BJ (cell line): ENCODE data around the gene SLC25A36. TPM values are rescaled to one million over a fixed set of nuclear protein-coding genes. Genes with fewer than 3 reads are reported as not detected.

Source experiments
- CTCF ChIA-PET: fragments of 350-600 bp; formaldehyde crosslinking; extraction: SDS; loops from one replicate; lab custom pipeline; 2021; ENCODE audit warnings: antibody characterized with exemption, inconsistent platforms; lab: Yijun Ruan, JAX
- POLR2A ChIA-PET: fragments of 300-600 bp; sonication (Branson Sonifier 250); formaldehyde crosslinking; extraction: SDS; loops from one replicate; lab custom pipeline; 2021; ENCODE audit warnings: antibody characterized with exemption; lab: Charles Lee
- DNase-seq: peaks from one replicate; pipeline ENCODE4 v3.0.0-alpha.2; 2011; ENCODE audit warnings: low read depth
- H3K27me3 ChIP-seq: 2 replicates; pipeline ENCODE4 v1.6.0; 2011; ENCODE audit warnings: low read length; ENCODE audit not compliant: control insufficient read depth, insufficient read depth
- H3K36me3 ChIP-seq: 2 replicates; pipeline ENCODE4 v1.5.1; 2011; ENCODE audit warnings: low read length; ENCODE audit not compliant: control insufficient read depth, insufficient read depth
- H3K4me3 ChIP-seq: 2 replicates; pipeline ENCODE4 v1.5.1; 2011; ENCODE audit warnings: low read depth, mild to moderate bottlenecking, control low read depth, low read length
- CTCF ChIP-seq: IDR thresholded peaks from 2 replicates; pipeline ENCODE4 v1.5.1; 2011; ENCODE audit warnings: low read depth, mild to moderate bottlenecking, control low read depth, inconsistent platforms, low read length, moderate library complexity; ENCODE audit not compliant: insufficient read depth
- polyA minus RNA-seq: library from RNA; depleted of rRNA, polyadenylated mRNA; stranded (reverse); fragments of >200 nt; gene quantifications from 2 replicates; pipeline ENCODE4 v1.2.3, GENCODE V29; 2011; rRNA and poly(A)+ RNA removed
- polyA plus RNA-seq: library from polyadenylated mRNA; depleted of rRNA; stranded (reverse); fragments of >200 nt; gene quantifications from 2 replicates; pipeline ENCODE4 v1.2.3, GENCODE V29; 2011; rRNA removed

Gene SLC25A36
- polyA plus RNA-seq, result 32.0 and 64.1 TPM in 2 replicates
- 24.0 and 25.9 TPM in 2 replicates for polyA minus RNA-seq

GRCh38 chr3:140941434-140942220 lies at the start of gene SLC25A36:
SLC25A36 (plus strand) TSS chr3:140941836; CDS start chr3:140942055, 219 bp downstream.
- DNase-seq, result peak; percentile 77
- POLR2A ChIA-PET, result no interaction called here
- CTCF ChIA-PET, result interaction anchor here (1.4 kb wide), 1 partner anchor 12 kb away, joined by 4 read pairs; no protein-coding TSS in a partner anchor

GRCh38 chr3:140896997-140897396 lies 44.6 kb upstream of the SLC25A36 start:
- no peak for TF ChIP-seq CTCF
- H3K27me3 ChIP-seq, result no peaks in the 10 kb centered on the region
- DNase-seq, result no peak
- H3K36me3 ChIP-seq, result no peaks in the 10 kb centered on the region
- POLR2A ChIA-PET, result no interaction called here
- H3K4me3 ChIP-seq, result no peak overlapping the region
- CTCF ChIA-PET, result interaction anchor here (1.2 to 2.4 kb wide), 4 partner anchors 15 to 209 kb away, joined by 4 to 8 read pairs (median 5); no protein-coding TSS in a partner anchor

More at GRCh38 chr3:140941434-140942220, at the start of gene SLC25A36:
- TF ChIP-seq CTCF, result no peak
- H3K4me3 ChIP-seq, result peak within 1 kb of the TSS; percentile 95
- H3K36me3 ChIP-seq, result no peaks in the 10 kb centered on the region
- H3K27me3 ChIP-seq, result no peaks in the 10 kb centered on the region; the same call in 1 of the 2 replicates

- Histone ChIP-seq H3K36me3 (no peaks in the 10 kb centered on the region), H3K27me3 (no peaks in the 10 kb centered on the region), H3K4me3 (no peak overlapping the region)
- peak; percentile 60 for DNase-seq
- CTCF ChIA-PET, result interaction anchor here (0.6 to 2.4 kb wide), 18 partner anchors 13 to 294 kb away, joined by 3 to 10 read pairs (median 3); no protein-coding TSS in a partner anchor
- POLR2A ChIA-PET, result no interaction called here
- TF ChIP-seq CTCF, result peak; percentile 60
These were observed 43.1 kb upstream of the SLC25A36 start for GRCh38 chr3:140898340-140899180.

- H3K27me3 ChIP-seq, result no peaks in the 10 kb centered on the region
- DNase-seq, result no peak
- no peak for TF ChIP-seq CTCF
- ChIA-PET CTCF (interaction anchor here (1.0 to 2.4 kb wide), 6 partner anchors 13 to 291 kb away, joined by 3 to 8 read pairs (median 3); no protein-coding TSS in a partner anchor), POLR2A (no interaction called here)
- no peaks in the 10 kb centered on the region for H3K36me3 ChIP-seq
- H3K4me3 ChIP-seq, result no peak overlapping the region
These were observed 42.3 kb upstream of the SLC25A36 start for GRCh38 chr3:140899363-140899762.
